HCT116 (cell line): ENCODE data around the gene UBE2O. TPM values are rescaled to one million over a fixed set of nuclear protein-coding genes. Genes with fewer than 3 reads are reported as not detected.

Source experiments
- ATAC-seq: fragments of 200-7000 bp; cut with Tn5 transposase; 2 replicates; pipeline ENCODE4 v1.9.1; 2020; ENCODE audit warnings: mild to moderate bottlenecking, moderate library complexity
- BruUV-seq: library from RNA; stranded (reverse); fragments of 400-500 nt; replicated peaks from 2 replicates; lab custom pipeline; 2021; lab: Mats Ljungman, UMichigan
- CTCF ChIA-PET: fragments of 300-600 bp; sonication (Branson Sonifier 250); formaldehyde crosslinking; loops from one replicate; lab custom pipeline; 2021; ENCODE audit warnings: antibody characterized with exemption; lab: Charles Lee
- POLR2A ChIA-PET: fragments of 300-600, 350-600 bp; sonication (Branson Sonifier 250); formaldehyde crosslinking; loops from one replicate; lab custom pipeline; 2021; ENCODE audit warnings: antibody characterized with exemption; lab: Charles Lee
- RAD21 ChIA-PET, 2 experiments: fragments of 300-600 bp; sonication (Branson Sonifier 250); formaldehyde crosslinking; loops; one replicate each; lab custom pipeline; 2023; ENCODE audit warnings: low total read pairs in 2 of 2; ENCODE audit not compliant: uncharacterized antibody in 2 of 2, unreplicated experiment in 2 of 2, low non-redundant PET in 1 of 2; lab: Charles Lee
- DNase-seq: peaks from one replicate; pipeline ENCODE4 v3.0.0-alpha.2; 2010; ENCODE audit warnings: low read depth, low spot score
- H2AFZ ChIP-seq: fragments of 200-600 bp; shearing (Covaris generic), sonication (generic); 2 replicates; pipeline ENCODE4 v1.6.1; 2017; ENCODE audit warnings: low read depth, mixed run types, mixed read lengths, antibody characterized with exemption, low read length; ENCODE audit not compliant: poor library complexity, severe bottlenecking
- H3K27ac ChIP-seq: 2 replicates; pipeline ENCODE4 v1.5.1; 2012; ENCODE audit warnings: low read depth, low read length
- H3K27me3 ChIP-seq: fragments of 200-600 bp; sonication (generic); 2 replicates; pipeline ENCODE4 v1.6.1; 2016; ENCODE audit warnings: mixed run types, low read length, mixed read lengths; ENCODE audit not compliant: insufficient read depth
- H3K36me3 ChIP-seq, 2 experiments: fragments of 200-500 bp in 1 of 2; fragments of 200-600 bp in 1 of 2; sonication (Bioruptor generic) in 1 of 2; sonication (generic) in 1 of 2; 2 replicates each; pipeline versions ENCODE4 v1.5.1 to v1.6.1; 2014 to 2016; ENCODE audit warnings: low read length in 2 of 2, inconsistent platforms in 1 of 2, mixed read lengths in 1 of 2, mixed run types in 1 of 2; ENCODE audit not compliant: insufficient read depth in 2 of 2, control insufficient read depth in 1 of 2
- H3K4me1 ChIP-seq, 2 experiments: fragments of 200-600 bp in 1 of 2; sonication (generic) in 1 of 2; 2 replicates each; pipeline versions ENCODE4 v1.5.1 to v1.6.1; 2012 to 2017; ENCODE audit warnings: low read length in 2 of 2, inconsistent platforms in 1 of 2, mild to moderate bottlenecking in 1 of 2, mixed read lengths in 1 of 2, mixed run types in 1 of 2, moderate library complexity in 1 of 2; ENCODE audit not compliant: insufficient read depth in 2 of 2, control insufficient read depth in 1 of 2
- H3K4me2 ChIP-seq: fragments of 200-600 bp; sonication (generic); 2 replicates; pipeline ENCODE4 v1.6.1; 2017; ENCODE audit warnings: mixed run types, low read length, mixed read lengths
- H3K4me3 ChIP-seq, 2 experiments: fragments of 200-600 bp in 1 of 2; sonication (generic) in 1 of 2; replicated peaks in 1 of 2; 2 replicates each; pipeline ENCODE4 v1.5.1; 2011 to 2016; ENCODE audit warnings: low read length in 2 of 2, control low read depth in 1 of 2, low read depth in 1 of 2, mild to moderate bottlenecking in 1 of 2, mixed read lengths in 1 of 2, mixed run types in 1 of 2
- H3K79me2 ChIP-seq: fragments of 200-600 bp; sonication (generic); 2 replicates; pipeline ENCODE4 v1.6.1; 2017; ENCODE audit warnings: mild to moderate bottlenecking, mixed run types, low read length, moderate library complexity, mixed read lengths; ENCODE audit not compliant: insufficient read depth
- H3K9ac ChIP-seq: fragments of 200-600 bp; sonication (generic); 2 replicates; pipeline ENCODE4 v1.6.1; 2016; ENCODE audit warnings: low read length, mixed read lengths
- H3K9me2 ChIP-seq: fragments of 200-600 bp; sonication (generic), shearing (Covaris generic); 2 replicates; pipeline ENCODE4 v1.6.1; 2017; ENCODE audit warnings: mixed run types, mild to moderate bottlenecking, moderate library complexity; ENCODE audit not compliant: insufficient read depth
- H3K9me3 ChIP-seq, 2 experiments: fragments of 200-500 bp in 1 of 2; fragments of 200-600 bp in 1 of 2; sonication (Bioruptor generic) in 1 of 2; sonication (generic) in 1 of 2; 2 replicates each; pipeline ENCODE4 v1.6.1; 2014 to 2017; ENCODE audit warnings: low read length in 2 of 2, mixed read lengths in 2 of 2, inconsistent platforms in 1 of 2, low read depth in 1 of 2, mild to moderate bottlenecking in 1 of 2, mixed run types in 1 of 2, moderate library complexity in 1 of 2; ENCODE audit not compliant: control insufficient read depth in 1 of 2, insufficient read depth in 1 of 2
- H4K20me1 ChIP-seq: fragments of 200-600 bp; sonication (generic), shearing (Covaris generic); 2 replicates; pipeline ENCODE4 v1.6.1; 2017; ENCODE audit warnings: mixed run types, mild to moderate bottlenecking, moderate library complexity; ENCODE audit not compliant: insufficient read depth
- CBX3 ChIP-seq: IDR thresholded peaks from 2 replicates; pipeline ENCODE4 v1.6.1; 2012; ENCODE audit warnings: low read depth
- CEBPB ChIP-seq: IDR thresholded peaks from 2 replicates; pipeline ENCODE4 v1.6.1; 2012; ENCODE audit warnings: low read depth
- FOSL1 ChIP-seq: IDR thresholded peaks from 2 replicates; pipeline ENCODE4 v1.6.1; 2012; ENCODE audit warnings: low read depth
- TCF7L2 ChIP-seq: IDR thresholded peaks from 2 replicates; pipeline ENCODE4 v1.7.0; 2011; ENCODE audit warnings: borderline replicate concordance, inconsistent platforms; ENCODE audit not compliant: insufficient read depth, insufficient read length; ENCODE audit errors: extremely low read depth
- YY1 ChIP-seq: IDR thresholded peaks from 2 replicates; pipeline ENCODE4 v1.6.1; 2011; ENCODE audit warnings: low read length, low read depth, moderate library complexity, mild to moderate bottlenecking; ENCODE audit not compliant: insufficient replicate concordance; ENCODE audit errors: extremely low read depth
- intact Hi-C: fragments of 100-400 bp; cut with micrococcal nuclease; formaldehyde crosslinking; loops from 2 replicates; pipeline ENCODE4 v1.10.0; 2022
- total RNA-seq: library from RNA; stranded (reverse); gene quantifications from one replicate; pipeline ENCODE4 v1.2.1, GENCODE V29; 2021; ENCODE audit not compliant: unreplicated experiment
- TF ChIP-seq, protein P1 (sequence below): IDR thresholded peaks from 2 replicates; pipeline ENCODE4 v1.6.1; 2012
- TF ChIP-seq, protein P2 (sequence below): IDR thresholded peaks from 2 replicates; pipeline ENCODE4 v1.6.1; 2011; ENCODE audit warnings: mild to moderate bottlenecking, low read length, moderate library complexity; ENCODE audit not compliant: insufficient replicate concordance; ENCODE audit errors: extremely low read depth
- TF ChIP-seq, protein P3 (sequence below): IDR thresholded peaks from 2 replicates; pipeline ENCODE4 v1.6.1; 2012

The UBE2O gene
- total RNA-seq, 1 experiment from 2014 or later, result 59.1 TPM

GRCh38 chr17:76453431-76453743 lies 435 bp upstream of the UBE2O start:
- Histone ChIP-seq H3K9ac (no peak overlapping the region), H3K4me1 (peaks cover 17 to 36% of the 10 kb centered on the region in 2 experiments), H3K9me3 (no peaks in the 10 kb centered on the region), H3K9me2 (no peaks in the 10 kb centered on the region), H3K79me2 (peaks cover 46% of the 10 kb centered on the region), H3K4me2 (no peak overlapping the region), H4K20me1 (peaks cover 23% of the 10 kb centered on the region; the same call in 1 of the 2 replicates), H3K4me3 (peak overlapping the region in 1 of 2 experiments; percentile 96; a peak in 1 of 4 replicates), H2AFZ (no peak overlapping the region), H3K27me3 (no peaks in the 10 kb centered on the region), H3K27ac (no peak overlapping the region), H3K36me3 (peaks cover 0 to 6% of the 10 kb centered on the region in 2 experiments; a peak in 1 of 4 replicates)
- no TSS peak for BruUV-seq
- RAD21 ChIA-PET, result no interaction called here
- TF ChIP-seq, protein P1, sequence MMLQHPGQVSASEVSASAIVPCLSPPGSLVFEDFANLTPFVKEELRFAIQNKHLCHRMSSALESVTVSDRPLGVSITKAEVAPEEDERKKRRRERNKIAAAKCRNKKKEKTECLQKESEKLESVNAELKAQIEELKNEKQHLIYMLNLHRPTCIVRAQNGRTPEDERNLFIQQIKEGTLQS, result no peak
- no peak for TF ChIP-seq TCF7L2
- no peak for TF ChIP-seq CEBPB
- TF ChIP-seq, protein P2, sequence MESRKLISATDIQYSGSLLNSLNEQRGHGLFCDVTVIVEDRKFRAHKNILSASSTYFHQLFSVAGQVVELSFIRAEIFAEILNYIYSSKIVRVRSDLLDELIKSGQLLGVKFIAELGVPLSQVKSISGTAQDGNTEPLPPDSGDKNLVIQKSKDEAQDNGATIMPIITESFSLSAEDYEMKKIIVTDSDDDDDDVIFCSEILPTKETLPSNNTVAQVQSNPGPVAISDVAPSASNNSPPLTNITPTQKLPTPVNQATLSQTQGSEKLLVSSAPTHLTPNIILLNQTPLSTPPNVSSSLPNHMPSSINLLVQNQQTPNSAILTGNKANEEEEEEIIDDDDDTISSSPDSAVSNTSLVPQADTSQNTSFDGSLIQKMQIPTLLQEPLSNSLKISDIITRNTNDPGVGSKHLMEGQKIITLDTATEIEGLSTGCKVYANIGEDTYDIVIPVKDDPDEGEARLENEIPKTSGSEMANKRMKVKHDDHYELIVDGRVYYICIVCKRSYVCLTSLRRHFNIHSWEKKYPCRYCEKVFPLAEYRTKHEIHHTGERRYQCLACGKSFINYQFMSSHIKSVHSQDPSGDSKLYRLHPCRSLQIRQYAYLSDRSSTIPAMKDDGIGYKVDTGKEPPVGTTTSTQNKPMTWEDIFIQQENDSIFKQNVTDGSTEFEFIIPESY, result no peak
- DNase-seq, result no peak
- intact Hi-C loops, result no loop called here
- no peak for ATAC-seq
- CTCF ChIA-PET, result interaction anchor here (0.9 to 1.1 kb wide), 2 partner anchors 47 to 55 kb away, joined by 3 read pairs; no protein-coding TSS in a partner anchor
- POLR2A ChIA-PET, result interaction anchor here (0.6 to 1.1 kb wide), 4 partner anchors 14 to 279 kb away, joined by 3 read pairs; partner anchors contain the start of gene AANAT

GRCh38 chr17:76452127-76452659 lies 759 bp downstream of the UBE2O start:
- intact Hi-C loops, result no loop called here
- no peak overlapping the region for H2AFZ ChIP-seq
- H3K27ac ChIP-seq, result peak overlapping the region; percentile 89

More at GRCh38 chr17:76452127-76452659, 759 bp downstream of the UBE2O start:
- Histone ChIP-seq H3K27me3 (no peaks in the 10 kb centered on the region), H3K4me1 (peaks cover 29 to 48% of the 10 kb centered on the region in 2 experiments), H3K36me3 (peaks cover 0 to 6% of the 10 kb centered on the region in 2 experiments; a peak in 1 of 4 replicates), H3K79me2 (peaks cover 58% of the 10 kb centered on the region), H3K9me2 (no peaks in the 10 kb centered on the region), H3K9me3 (no peaks in the 10 kb centered on the region), H4K20me1 (peaks cover 35% of the 10 kb centered on the region; the same call in 1 of the 2 replicates), H3K9ac (peak overlapping the region; percentile 96), H3K4me2 (peak overlapping the region; percentile 96), H3K4me3 (peak overlapping the region; percentile 89 to 96)
- ChIA-PET CTCF (interaction anchor here (1.3 kb wide), 1 partner anchor 44 kb away, joined by 3 read pairs; no protein-coding TSS in a partner anchor), RAD21 (no interaction called here), POLR2A (no interaction called here)
- ATAC-seq (peak; percentile 48; the same call in 1 of the 2 replicates), DNase-seq (no peak)
- no peak for TF ChIP-seq CBX3
- TF ChIP-seq, protein P3, sequence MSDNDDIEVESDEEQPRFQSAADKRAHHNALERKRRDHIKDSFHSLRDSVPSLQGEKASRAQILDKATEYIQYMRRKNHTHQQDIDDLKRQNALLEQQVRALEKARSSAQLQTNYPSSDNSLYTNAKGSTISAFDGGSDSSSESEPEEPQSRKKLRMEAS, result no peak
- no peak for TF ChIP-seq FOSL1
- no peak for TF ChIP-seq YY1
- BruUV-seq, result no TSS peak
